ENCODE data around the gene A1BG.

GRCh38 chr19:58401840-58402421 is 48.6 kb upstream of the A1BG start:
- TF ChIP-seq POLR2AphosphoS5 (IDR thresholded peaks at IDR 0.05; ENCODE audit: low read depth, low read length) (no peak), POLR2A (IDR thresholded peaks at IDR 0.05; ENCODE audit: low read depth, low read length) (no peak), TAF1 (IDR thresholded peaks at IDR 0.05; ENCODE audit: borderline replicate concordance, low read depth, low read length) (no peak)
